NCI-H446 (cell line): ENCODE measurements around the gene TNFRSF1A.

Experiments
- DNase-seq, 2 experiments: peaks; one replicate each; lab custom pipeline; 2025; lab: John Stamatoyannopoulos, UW

TNFRSF1A gene

DNA sequence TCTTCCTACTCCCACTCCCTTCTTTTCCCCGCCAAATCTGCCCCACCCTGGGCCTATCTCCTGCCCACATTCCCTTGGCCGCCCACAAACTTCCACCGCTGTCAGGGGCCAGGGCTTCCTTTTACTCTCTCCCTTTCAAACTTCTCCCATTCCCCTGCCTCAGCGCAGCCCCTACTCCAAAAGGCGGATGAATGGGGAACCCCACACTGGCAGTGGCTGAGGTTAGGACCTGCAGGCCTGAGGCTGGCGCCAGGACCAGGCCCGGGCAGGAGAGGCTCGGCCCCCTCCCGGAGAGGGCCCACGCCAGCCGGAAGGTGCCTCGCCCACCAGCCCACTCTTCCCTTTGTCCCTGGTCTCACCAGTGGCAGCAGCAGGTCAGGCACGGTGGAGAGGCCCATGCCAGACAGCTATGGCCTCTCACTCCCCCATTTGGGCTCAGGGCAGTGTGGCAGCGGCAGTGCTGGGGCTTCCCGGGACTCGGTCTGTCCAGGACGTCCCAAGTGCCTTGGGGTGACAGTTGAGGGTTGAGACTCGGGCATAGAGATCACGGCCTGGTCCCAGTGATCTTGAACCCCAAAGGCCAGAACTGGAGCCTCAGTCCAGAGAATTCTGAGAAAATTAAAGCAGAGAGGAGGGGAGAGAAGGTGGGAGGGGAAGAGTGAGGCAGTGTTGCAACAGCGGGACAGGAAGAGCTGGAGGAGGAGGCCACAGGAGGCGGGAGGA lies at the start of gene TNFRSF1A:
TSS of gene TNFRSF1A (minus strand) at position 660 of the 723 bp plus-strand sequence. CDS start at position 398, 262 bp downstream.
- DNase-seq, result peak in 1 of 2 experiments; percentile 32

DNA sequence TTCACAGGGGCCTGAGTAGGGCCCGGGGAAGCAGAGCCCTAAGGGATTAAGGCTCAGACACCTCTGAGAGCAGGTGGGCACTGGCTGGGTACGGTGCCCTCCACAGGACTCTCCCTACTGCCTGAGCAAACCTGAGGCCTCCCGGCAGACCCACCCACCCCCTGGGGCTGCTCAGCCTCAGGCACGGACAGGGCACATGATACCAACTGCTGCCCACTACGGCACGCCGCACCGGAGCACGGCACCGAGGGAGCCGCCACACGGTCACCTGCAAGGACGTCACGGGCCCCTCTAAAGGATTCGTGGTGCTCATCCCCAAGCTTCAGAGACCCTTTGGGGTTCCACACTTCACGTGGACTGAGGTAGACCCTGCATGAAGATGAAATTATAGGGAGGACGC lies 49.1 kb upstream of the TNFRSF1A start:
- no peak for DNase-seq

DNA sequence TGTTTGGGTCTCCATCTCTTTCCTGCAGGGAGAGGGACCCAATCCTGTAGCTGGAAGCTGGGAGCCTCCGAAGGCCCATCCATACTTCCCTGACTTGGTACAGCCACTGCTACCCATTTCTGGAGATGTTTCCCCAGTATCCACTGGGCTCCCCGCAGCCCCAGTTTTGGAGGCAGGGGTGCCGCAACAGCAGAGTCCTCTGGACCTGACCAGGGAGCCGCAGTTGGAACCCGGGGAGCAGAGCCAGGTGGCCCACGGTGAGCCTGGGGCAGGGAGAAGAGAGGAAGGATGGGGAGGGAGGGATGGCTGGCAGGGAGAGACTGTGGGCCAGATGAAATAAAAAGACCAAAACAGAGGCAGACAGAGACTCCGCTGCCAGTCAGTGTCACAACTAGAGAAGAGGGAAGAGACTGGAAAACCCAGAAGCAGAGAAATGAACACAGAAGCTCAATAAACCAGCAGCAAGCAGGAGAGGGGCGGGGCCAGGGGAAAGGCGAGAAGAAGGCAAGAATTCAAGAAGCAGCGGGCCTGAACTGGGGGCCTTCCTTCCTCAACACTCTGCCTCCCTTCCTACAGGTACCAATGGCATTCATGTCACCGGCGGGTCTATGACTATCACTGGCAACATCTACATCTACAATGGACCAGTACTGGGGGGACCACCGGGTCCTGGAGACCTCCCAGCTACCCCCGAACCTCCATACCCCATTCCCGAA lies 48.4 kb upstream of the TNFRSF1A start:
- no peak for DNase-seq

DNA sequence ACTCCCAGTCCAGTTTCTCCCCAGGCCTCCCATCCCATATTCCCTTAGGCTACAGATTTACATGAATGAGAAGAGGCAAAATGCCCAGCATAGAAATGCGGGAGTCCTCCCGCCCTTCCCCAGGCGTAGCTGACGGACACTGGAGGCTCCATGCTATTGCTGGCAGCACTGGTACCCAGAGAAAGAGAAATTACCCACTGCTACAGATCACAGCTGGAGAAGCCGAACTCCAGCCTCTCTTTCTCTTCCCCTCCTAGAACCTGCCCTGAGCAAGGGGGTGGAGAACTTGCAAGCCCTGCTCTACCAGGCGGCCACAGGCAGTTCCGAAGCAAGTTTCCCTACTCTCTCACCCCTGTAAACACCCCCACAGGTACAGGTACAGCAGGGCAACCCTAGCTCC lies 45.7 kb upstream of the TNFRSF1A start:
- DNase-seq, result no peak

DNA sequence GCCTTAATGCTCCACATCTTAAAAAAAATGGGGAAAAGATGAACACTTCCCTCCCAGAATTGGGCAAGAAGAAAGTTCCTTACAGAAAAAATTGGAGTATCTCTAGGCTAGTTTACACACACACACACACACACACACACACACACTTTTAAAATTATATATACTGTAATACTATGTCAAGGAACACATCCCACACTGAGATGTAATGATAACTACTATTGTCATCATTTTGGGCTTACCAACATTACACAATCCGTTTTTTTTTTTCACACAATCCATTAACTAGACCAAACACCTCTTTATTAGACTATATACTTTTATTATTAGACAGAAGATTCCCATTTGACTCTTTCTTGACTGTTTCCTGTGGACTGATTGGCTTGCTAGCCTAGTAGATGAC lies 44.6 kb upstream of the TNFRSF1A start:
- DNase-seq, result no peak

DNA sequence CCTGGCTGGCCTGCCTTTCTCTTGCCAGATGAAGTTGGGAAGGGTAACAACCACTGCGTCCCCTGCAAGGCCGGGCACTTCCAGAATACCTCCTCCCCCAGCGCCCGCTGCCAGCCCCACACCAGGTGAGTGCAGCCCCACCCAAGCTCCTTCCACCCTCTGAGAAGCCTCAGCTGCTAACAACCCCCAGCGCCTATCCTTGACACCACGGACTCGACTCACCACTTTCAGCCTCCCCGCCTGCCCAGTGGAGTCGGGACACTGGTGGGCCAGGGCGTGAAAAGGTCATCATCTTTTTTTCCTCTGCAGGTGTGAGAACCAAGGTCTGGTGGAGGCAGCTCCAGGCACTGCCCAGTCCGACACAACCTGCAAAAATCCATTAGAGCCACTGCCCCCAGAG lies 44.2 kb upstream of the TNFRSF1A start:
- no peak for DNase-seq

DNA sequence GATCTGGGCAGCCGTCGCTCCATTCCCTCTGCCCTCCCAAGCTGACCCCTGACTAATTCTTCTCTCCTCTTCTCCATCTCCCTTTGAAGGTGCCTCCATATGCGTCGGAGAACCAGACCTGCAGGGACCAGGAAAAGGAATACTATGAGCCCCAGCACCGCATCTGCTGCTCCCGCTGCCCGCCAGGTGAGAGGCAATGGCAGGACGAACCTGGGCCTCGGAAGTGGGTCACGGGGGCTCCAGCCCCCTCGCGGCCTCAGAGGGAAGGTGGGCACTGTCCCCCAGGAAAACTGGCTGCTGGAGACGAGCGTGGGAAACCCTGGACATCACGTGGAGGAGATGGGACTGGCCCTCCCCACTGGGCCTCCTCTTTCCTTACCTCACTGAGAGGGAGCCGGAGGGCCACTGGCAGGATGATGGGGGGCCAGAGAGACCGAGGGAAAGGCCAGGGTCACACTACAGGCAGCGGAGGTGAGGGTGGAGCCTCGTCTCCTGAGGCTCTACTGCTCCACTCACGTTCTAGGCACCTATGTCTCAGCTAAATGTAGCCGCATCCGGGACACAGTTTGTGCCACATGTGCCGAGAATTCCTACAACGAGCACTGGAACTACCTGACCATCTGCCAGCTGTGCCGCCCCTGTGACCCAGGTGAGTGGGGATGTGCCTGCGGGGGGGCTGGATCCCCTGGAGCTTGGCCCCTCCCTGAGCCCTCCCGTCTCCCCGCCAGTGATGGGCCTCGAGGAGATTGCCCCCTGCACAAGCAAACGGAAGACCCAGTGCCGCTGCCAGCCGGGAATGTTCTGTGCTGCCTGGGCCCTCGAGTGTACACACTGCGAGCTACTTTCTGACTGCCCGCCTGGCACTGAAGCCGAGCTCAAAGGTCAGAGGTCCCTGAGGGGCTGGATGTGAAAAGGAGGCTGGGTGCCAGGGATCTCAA lies 42.9 kb upstream of the TNFRSF1A start:
- DNase-seq, result no peak

DNA sequence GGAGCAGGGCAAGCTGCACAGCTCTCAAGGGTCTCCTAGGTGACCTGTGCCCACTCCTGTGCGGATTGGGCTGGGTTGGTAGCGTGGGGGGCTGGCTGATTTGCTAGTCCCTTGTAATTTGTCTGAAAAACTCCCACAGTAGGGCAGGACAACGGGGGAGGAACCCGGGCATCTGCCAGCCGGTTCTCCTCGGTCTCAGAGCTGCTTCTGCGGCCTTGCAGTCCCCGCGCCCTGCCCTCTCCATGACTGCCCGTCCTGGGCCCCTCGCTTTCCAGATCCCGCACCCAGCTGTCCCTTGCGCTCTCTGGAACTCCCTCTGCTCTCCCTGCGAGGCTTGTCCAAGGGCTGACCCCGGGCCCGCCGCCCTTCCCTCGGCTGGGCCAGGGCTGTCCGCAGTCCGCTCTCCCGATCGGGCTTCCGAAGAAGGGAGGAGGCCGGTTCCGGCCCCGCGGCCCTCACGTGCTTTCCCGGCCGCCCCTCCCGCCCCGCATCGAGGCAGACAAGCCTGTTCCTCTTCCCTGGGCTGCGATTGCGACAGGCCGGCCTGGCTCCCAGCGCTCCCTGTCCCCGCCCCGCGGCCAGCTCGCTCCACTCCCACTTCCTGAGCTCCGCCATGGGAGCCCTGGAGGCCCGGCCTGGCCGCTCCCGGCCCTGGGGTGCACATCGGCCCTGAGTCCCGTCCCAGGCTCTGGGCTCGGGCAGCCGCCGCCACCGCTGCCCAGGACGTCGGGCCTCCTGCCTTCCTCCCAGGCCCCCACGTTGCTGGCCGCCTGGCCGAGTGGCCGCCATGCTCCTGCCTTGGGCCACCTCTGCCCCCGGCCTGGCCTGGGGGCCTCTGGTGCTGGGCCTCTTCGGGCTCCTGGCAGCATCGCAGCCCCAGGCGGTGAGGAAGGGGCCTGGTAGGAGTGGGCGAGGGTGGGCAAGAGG lies 42.0 kb upstream of the TNFRSF1A start, which contains the start of gene LTBR:
TSS of gene LTBR (plus strand) at position 591 of the 927 bp plus-strand sequence. CDS start at position 788, 197 bp downstream.
- no peak for DNase-seq

DNA sequence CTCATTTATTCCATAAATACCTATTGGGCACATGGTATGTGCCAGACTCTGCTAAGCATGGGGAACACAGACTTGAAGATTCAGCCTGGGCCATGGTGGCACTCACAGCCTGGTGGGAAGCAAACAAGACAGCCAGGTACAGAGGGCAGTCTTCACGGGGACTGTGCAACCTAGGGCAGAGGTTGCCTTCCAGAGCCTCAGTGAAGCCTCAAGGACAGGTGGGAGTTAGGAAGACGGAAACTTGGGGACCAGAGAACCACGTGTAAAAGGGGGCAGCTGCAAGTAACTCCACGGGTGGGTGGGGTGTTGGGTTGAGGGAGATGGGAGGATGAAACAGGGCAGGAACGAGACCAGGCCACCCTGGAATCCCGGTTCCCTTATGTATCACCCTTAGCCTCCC lies 41.1 kb upstream of the TNFRSF1A start:
- no peak for DNase-seq

DNA sequence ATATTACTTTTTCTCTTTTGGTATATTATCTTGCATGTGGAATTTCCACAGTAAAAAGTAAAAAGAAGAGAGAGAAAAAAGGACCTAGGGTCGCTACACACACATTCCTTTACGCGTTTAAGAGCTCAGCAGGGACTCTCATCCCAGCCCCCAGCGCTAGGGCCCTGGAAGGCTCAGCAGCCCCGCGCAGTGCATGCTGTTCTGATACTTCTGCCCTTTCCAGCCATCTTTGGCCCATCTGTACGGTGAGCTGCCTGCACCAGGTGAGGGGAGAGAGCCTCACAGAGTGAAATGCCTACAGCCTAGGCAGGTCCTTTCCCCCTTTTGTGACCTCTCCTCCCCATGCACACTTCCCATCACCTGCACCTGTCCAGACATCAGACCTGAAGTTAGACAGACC lies 40.5 kb upstream of the TNFRSF1A start:
- no peak for DNase-seq

DNA sequence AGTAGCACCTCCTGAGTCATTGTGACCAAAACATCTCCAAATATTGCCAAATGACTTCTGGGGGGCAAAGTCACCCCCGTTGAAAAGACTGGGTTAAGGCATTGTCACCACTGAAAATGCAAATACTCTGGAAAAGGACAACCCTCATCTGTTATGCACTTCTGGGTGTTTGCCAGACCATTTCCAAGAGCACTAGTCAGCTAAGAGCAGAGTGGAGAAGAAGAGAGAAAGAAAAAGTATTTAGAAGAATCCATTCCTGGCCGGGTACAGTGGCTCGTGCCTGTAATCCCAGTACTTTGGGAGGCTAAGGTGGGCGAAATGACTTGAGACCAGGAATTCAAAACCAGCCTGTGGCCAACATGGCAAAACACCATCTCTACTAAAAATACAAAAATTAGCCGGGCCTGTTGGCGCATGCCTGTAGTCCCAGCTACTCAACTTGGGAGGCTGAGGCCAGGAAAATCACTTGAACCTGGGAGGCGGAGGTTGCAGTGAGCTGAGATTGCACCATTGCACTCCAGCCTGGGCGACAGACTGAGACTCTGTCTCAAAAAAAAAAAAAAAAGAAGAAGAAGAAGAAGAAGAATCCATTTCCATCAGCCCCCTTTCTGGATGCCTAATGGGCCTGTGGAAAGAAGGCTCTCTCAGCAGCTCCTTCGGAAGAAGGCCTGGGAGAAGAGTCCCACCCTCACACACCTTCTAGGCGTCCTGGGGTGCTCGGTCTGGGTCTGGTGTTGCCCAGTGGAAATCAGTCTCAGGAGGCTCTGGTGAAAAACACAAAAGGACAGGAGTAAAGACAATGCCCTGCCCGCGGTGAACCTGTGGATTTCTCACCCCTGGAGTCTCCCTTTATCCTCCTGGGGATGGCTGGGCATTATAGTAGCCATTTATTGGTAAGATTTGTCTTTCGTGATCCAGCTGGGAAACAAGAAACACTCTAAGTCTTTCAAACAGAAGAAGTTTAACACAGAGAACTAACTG lies 38.6 kb upstream of the TNFRSF1A start:
- DNase-seq, result no peak

DNA sequence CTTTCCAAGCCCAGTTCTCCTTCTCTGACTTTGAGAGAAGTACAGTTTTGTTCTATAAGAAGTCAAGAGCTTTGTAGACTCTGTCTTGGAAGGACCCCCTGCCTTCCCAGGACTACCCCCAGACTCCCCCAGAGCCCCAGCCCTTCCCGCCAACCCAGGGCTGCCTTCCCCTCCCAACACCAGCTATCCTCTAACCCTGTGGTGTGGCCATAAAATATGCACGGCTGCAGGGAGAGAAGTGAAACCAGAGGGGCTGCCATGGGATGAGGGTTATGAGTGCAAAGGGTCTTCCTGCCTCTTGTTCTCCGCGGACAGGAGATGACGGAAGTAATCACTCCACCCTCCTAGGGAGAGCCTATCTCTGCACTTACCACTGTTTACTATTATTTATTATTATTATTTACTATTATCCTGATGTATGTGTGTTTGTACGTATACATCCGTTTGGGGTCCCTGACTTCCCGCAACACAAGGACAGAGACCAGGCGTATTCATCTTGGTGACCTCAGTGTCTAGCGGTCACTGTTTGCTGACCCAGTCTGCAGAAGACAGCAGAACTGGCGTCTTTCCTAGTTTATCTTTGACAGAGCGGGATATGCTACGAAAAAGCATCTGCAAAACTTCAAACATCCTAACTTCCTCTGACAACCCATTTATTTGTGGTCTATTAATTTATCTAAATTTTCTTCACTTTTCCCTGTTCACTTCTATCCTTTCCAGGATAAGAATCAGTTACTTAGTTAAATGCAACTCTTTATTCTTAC lies 37.0 kb upstream of the TNFRSF1A start:
- no peak for DNase-seq

DNA sequence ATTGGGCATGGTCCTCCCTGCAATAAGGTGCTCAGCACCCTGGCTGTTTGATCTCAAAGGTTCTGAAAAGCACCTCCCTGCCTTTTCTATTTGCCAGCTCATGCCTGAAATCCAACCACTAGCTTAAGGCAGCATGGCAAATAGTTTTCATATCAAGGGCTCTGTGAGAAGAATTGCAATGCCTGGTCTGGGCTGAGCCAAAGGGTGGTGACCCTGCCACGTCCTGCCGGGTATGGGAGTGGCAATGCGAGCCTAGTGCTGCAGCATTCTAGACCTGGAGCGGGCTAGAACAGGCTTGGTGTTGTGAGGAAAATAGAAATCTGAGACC lies 35.8 kb upstream of the TNFRSF1A start:
- DNase-seq, result no peak

DNA sequence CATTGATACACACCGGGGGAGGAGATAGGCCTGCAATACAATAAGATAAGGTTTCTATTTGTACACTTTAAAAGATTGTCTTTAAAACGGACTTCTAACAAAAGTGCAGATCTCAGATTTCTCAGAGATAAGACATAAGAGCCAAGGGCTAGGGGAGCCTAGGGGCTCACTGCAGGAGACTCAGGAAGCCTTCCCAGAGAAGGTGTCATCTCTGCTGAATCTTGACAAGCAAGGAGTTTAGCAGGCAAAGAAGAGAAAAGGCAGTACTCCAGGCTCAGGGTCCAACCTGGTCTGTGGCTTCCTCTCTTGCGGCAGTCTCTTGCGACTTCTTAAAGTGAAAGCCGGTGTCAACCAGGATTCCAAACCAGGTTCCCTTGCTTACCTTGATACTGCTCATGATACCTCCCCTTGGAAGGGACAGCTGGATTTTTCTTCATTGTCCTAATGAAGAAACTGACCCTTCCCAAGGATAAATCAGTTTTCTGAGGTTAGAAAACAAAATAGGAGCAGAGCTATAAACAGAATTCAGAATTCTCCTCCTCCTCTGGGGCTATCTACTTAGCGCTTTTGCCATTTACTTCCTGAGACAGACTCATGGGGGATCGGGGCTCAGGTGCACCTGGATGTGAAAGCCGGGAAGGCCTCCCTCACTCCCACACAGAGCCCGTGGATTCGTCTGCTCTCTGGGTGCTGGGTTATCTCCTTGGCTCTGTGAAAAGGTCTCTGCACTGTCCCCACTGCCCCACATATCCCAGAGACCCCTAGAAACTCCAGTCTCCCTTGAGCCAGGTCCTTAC lies 35.2 kb upstream of the TNFRSF1A start:
- no peak for DNase-seq

DNA sequence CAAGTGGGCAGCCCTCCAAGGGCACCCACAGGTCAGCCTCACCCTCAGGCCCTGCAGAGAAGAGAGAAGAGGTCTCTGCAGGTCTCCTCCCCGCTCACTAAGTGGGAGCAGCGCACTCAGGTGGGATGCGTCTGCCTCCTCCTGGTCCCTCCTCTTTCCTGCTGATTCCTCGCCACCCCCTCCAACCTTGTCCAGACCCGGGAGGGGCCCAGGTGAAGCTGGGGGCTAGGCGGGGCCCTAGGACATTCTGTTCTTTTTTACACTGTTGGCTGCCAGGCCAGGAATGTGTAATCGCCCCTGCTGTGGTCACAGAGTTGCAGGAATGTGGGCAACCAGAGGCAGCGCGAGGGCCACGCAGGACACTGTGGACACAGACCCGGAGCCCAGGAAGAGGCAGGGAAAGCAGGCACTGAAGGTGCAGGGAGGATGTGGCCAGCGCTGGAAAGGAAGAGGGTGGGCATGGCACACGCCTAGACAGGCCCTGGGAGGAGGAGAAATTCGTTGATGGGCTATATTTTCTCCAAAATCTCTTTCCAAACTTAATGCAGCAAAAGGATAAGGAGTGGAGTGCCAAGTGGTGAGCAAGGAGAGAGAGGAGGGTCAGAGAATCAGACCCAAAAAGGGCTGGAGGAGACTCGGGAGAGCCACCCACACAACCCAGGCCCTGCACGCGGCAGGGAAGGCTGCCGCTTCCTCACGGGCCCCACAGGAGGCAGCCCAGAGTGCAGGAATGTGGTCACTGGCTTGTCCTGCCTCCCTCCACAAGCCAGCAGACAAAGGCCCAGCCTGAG lies 34.4 kb upstream of the TNFRSF1A start:
- no peak for DNase-seq

DNA sequence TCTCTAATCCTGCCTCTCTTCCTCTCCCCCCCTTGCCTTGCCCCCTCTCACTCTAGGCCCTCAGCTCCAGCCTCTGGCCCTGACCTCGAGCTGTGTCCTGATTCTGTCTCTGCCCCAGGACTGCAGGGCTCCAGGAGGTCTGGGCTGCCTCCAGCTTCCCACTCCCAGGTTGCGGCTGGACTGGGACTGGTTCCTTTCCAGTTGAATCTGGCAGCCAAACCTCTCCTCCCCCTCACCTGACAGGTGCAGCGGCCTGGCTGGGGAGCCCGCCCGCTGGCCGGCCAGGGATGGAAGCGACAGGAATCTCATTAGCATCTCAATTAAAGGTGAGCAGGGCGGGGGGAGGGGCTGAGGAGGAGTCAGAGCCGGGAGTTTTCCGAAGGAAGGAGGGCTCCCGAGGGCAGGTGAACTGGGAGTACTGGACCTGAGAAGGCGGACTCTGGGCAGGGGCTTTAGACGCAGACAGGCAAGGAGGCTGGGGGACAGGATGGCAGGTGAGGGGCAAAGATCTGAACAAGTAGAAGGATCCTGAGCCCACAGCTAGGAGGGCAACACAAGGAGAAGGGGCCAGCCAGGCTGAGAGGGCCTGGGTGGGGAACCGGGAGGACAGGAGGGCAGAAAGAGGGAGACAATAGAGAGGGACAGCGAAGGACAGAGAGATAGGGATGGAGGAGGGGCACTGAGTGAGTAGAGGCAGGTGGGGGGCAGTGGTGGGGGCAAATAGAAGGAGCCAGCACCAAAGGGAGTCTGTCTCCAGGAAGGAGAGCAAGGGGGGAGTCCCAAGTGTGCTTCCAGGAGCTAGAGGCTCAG lies 33.6 kb upstream of the TNFRSF1A start, which contains the start of gene SCNN1A:
TSS of gene SCNN1A (minus strand) at position 295 of the 810 bp plus-strand sequence. CDS start 780 bp downstream, outside the sequence.
- no peak for DNase-seq

DNA sequence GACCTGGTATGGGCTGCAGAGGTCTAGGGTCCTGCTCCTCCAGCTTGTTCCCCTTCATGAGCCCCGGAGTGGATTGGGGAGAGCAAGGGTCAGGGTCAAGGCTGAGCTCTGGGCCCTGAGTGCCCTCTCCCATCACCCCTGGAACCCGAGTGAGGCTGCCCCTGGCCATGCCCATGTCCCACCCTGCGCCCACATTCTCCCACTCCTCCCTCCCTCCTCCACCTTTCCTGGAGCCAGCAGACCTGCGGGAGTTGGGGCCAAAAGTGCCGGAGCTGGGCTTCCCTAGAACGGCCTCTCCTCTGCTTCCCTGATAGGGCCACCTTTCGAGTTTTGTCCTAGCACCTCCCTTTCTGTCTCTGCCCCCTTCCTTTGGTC lies 32.9 kb upstream of the TNFRSF1A start:
- DNase-seq, result no peak
